ENCODE data around the gene PHOX2A.

DNA sequence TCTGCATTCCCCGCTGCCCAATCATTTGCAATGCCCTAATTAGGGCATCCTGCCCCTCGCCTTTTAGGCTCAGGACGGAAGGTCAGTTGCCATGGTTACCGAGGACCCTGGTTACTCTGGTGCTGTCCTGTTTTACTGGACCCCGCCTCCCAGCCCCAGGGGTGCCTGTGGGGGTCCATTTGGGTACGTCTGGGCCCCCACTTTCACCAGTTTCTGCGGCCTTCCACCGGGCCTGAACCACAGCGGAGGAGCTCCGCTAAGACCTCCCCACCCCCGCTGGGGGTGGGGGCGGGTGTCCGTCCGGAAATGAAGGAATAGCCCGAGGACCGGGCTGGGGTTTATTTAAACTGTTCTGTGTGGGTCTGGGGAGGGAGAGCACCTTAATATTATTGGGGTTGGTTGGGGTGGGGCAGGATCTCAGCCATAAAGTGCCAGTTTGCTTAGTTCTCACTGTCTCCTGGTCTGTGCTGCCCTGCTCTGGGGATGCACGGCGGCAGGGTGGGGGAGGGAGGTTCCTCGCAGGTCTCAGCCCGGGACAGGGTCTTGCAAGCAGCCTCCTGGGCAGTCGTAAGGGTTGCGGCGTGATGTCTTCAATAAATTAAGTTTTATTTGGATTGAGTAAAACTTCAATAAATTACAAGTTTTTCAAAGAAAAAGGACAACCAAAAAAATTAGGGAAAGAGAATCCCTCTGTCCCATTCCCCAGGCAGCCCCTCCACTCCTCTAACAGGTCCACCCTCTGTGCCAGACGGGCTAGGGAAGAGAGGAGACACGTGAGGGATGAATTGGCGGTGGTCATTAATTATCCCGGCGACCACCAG lies 5.3 kb downstream of the PHOX2A start:
- TF ChIP-seq, protein P1, sequence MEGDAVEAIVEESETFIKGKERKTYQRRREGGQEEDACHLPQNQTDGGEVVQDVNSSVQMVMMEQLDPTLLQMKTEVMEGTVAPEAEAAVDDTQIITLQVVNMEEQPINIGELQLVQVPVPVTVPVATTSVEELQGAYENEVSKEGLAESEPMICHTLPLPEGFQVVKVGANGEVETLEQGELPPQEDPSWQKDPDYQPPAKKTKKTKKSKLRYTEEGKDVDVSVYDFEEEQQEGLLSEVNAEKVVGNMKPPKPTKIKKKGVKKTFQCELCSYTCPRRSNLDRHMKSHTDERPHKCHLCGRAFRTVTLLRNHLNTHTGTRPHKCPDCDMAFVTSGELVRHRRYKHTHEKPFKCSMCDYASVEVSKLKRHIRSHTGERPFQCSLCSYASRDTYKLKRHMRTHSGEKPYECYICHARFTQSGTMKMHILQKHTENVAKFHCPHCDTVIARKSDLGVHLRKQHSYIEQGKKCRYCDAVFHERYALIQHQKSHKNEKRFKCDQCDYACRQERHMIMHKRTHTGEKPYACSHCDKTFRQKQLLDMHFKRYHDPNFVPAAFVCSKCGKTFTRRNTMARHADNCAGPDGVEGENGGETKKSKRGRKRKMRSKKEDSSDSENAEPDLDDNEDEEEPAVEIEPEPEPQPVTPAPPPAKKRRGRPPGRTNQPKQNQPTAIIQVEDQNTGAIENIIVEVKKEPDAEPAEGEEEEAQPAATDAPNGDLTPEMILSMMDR (IDR thresholded peaks at IDR 0.05; ENCODE audit: low read depth, low read length) = 0 out of 2 replicates have a peak, but pooled peaks have one; percentile 0
- no peak for TF ChIP-seq EZH2phosphoT487 (IDR thresholded peaks at IDR 0.05; ENCODE audit: low read depth)

Data from OCI-LY3 (cell line).